ENCODE measurements around the gene APEH. TPM values are rescaled to one million over a fixed set of nuclear protein-coding genes. Genes with fewer than 3 reads are reported as not detected.

APEH gene
- total and polyA plus RNA-seq, 2 of the 13 experiments (the other 11 are each of a cell fraction or from before 2014, with no cell fraction given), result 116 to 130 TPM

GRCh38 chr3:49671291-49672288, 2.6 kb upstream of the APEH start:
- 23% methylated on average over 10 of the region's 11 CpGs for WGBS (ENCODE audit: low lambda C conversion rate)
- Histone ChIP-seq H3K27me3 (ENCODE audit: control insufficient read depth in 1 of 2, insufficient read depth in 2 of 2, low read length in 2 of 2) (no peaks in the 10 kb centered on the region), H3K27ac (ENCODE audit: extremely low read length, insufficient read depth, low read length) (peak overlapping the region; percentile 57), H2AFZ (ENCODE audit: low read length) (no peak overlapping the region), H3K4me1 (ENCODE audit: insufficient read depth, low read length) (peaks cover 86% of the 10 kb centered on the region), H3K9me3 (ENCODE audit: low read length) (no peaks in the 10 kb centered on the region), H3K4me2 (ENCODE audit: low read depth, low read length) (peak overlapping the region; percentile 68), H4K20me1 (ENCODE audit: insufficient read depth, low read length) (no peaks in the 10 kb centered on the region), H3K36me3 (replicated peaks in 1 of 2; ENCODE audit: control insufficient read depth in 1 of 2, insufficient read depth in 2 of 2, low read length in 2 of 2) (peaks cover 4 to 10% of the 10 kb centered on the region in 2 experiments; a peak in 4 of 5 replicates), H3K9ac (ENCODE audit: insufficient read depth, low read depth, low read length) (no peak overlapping the region; the same call in 1 of the 2 replicates), H3K4me3 (replicated peaks in 1 of 3; ENCODE audit: insufficient read depth in 1 of 3, low read depth in 2 of 3, low read length in 3 of 3) (peak overlapping the region in 1 of 3 experiments; percentile 32; a peak in 1 of 6 replicates), H3K79me2 (ENCODE audit: insufficient read depth, low read length) (peaks cover 17% of the 10 kb centered on the region)
- ChIA-PET CTCF (ENCODE audit: low intra/inter-chr PET ratio, low total read pairs) (interaction anchor here (1.2 to 2.7 kb wide), 3 partner anchors 105 to 217 kb away, joined by 5 to 31 read pairs (median 10); no protein-coding TSS in a partner anchor), POLR2A (interaction anchor here (0.6 to 3.3 kb wide), 10 partner anchors 17 to 954 kb away, joined by 3 to 98 read pairs (median 4); partner anchors contain the start of genes DAG1, MST1, RNF123 and USP4)
- intact Hi-C loops (cut with micrococcal nuclease; ENCODE audit: unreplicated experiment), result loop anchor here (1.0 to 5.0 kb wide), 4 partner anchors 64 to 217 kb away; no protein-coding TSS in a partner anchor
- DNase-seq (ENCODE audit: low spot score) (peak; percentile 76), ATAC-seq (peak; percentile 18), FAIRE-seq (peak; percentile 92)
- BruUV-seq (replicated peaks), result no TSS peak
- in situ Hi-C loops (cut with HindIII; ENCODE audit: extremely low pct_ligation_motif_present, low pct_unique_long_range_greater_than_20kb), result loop anchor here (5.0 to 10.0 kb wide), 2 partner anchors 107 to 134 kb away; no protein-coding TSS in a partner anchor
- TF ChIP-seq ZNF614 (CRISPR knock-in tag; IDR thresholded peaks at IDR 0.05; ENCODE audit: borderline replicate concordance) (no peak), FOSL2 (CRISPR knock-in tag; IDR thresholded peaks at IDR 0.05) (peak; percentile 14; the same call in 1 of the 2 replicates), MXI1 (IDR thresholded peaks at IDR 0.05; ENCODE audit: borderline replicate concordance, low read depth, low read length) (peak; percentile 9; the same call in 1 of the 3 replicates), MXD1 (CRISPR knock-in tag; IDR thresholded peaks at IDR 0.05) (no peak), TBL1XR1 (IDR thresholded peaks at IDR 0.05; ENCODE audit: borderline replicate concordance, low read length, partially characterized antibody) (peak; percentile 15), CBX1 (IDR thresholded peaks at IDR 0.05; ENCODE audit: low read depth) (no peak), ZNF572 (CRISPR knock-in tag; IDR thresholded peaks at IDR 0.05) (no peak), NFKBIZ (CRISPR knock-in tag; IDR thresholded peaks at IDR 0.05) (0 out of 2 replicates have a peak, but pooled peaks have one; percentile 37), NFYB (CRISPR knock-in tag; IDR thresholded peaks at IDR 0.05) (no peak), ZBTB7A (CRISPR knock-in tag; IDR thresholded peaks at IDR 0.05) (peak; percentile 37; the same call in 1 of the 2 replicates), TEF (CRISPR knock-in tag; IDR thresholded peaks at IDR 0.05) (no peak), NFKB2 (CRISPR knock-in tag; IDR thresholded peaks at IDR 0.05; ENCODE audit: borderline replicate concordance) (peak; percentile 33; the same call in 1 of the 2 replicates), SMC3 (IDR thresholded peaks at IDR 0.05; ENCODE audit: low read length) (peak; percentile 95), ZNF546 (CRISPR knock-in tag; conservative IDR thresholded peaks at IDR 0.05) (no peak), DMTF1 (CRISPR knock-in tag; IDR thresholded peaks at IDR 0.05) (no peak), FOXK1 (CRISPR knock-in tag; IDR thresholded peaks at IDR 0.05; ENCODE audit: borderline replicate concordance, low read depth) (0 out of 2 replicates have a peak, but pooled peaks have one; percentile 23), GATAD2A (CRISPR knock-in tag; IDR thresholded peaks at IDR 0.05) (peak; percentile 87), NFE2L2 (IDR thresholded peaks at IDR 0.05; ENCODE audit: low read length) (peak; percentile 7; the same call in 1 of the 2 replicates), PAWR (CRISPR knock-in tag; IDR thresholded peaks at IDR 0.05; ENCODE audit: borderline replicate concordance) (no peak), SRSF1 (optimal IDR thresholded peaks at IDR 0.05; ENCODE audit: low read depth, low read length) (no peak), ZNF292 (CRISPR knock-in tag; IDR thresholded peaks at IDR 0.05; ENCODE audit: borderline replicate concordance, low read depth) (peak; percentile 43; the same call in 1 of the 2 replicates)
